HG02610 (cell line): Measurements from ENCODE around the gene AMT.
"Not testable (repeated sequence)": the region's sequence is repeated elsewhere in the genome, so short reads cannot be mapped to it uniquely, and the experiment has no call there.

Experiments used
- ATAC-seq: cut with Tn5 transposase; IDR thresholded peaks from one replicate; pipeline ENCODE4 v1.9.1; 2021; ENCODE audit warnings: mild to moderate bottlenecking, moderate library complexity; ENCODE audit not compliant: unreplicated experiment

Gene AMT

GRCh38 chr3:49391310-49391709 is 31.0 kb downstream of the AMT start:
- not testable (repeated sequence) for ATAC-seq

DNA sequence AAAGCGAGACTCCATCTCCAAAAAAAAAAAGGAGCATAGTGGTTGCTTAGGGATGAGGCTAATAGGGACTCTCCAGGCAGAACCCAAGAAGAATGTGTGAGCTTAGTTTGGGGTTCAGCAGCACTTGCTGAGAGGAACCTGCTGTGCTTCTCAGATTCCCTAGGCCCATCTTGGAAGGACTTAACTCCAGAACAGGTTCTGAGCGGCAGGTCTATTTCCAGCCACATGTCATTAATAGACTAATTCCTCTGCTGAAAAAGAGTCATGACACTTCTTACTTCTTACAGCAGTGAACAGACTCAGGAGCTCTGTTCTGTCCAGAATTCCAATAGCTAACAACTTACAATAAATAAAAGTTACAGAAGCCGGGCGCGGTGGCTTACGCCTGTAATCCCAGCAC is 33.0 kb downstream of the AMT start:
- no peak for ATAC-seq

- ATAC-seq = no peak
These were observed 33.9 kb downstream of the AMT start for GRCh38 chr3:49388289-49388820.

DNA sequence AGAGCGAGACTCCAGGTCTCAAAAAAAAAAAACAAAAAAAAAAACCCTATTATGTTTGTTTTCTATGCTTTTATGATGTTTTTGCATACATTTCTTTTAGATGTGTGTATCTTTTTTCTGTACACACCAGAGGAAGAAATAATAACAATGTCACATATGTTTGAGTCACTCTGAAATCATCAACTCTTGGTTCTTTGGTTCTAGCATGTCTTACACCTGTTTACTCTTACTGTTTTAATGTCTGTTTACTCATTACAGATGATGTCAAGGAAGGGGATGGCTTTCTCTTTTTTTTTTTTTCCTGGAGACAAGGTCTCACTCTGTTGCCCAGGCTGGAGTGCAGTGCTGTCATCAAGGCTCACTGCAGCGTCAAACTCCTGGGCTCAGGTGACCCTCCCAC is 34.6 kb downstream of the AMT start:
- no peak for ATAC-seq

DNA sequence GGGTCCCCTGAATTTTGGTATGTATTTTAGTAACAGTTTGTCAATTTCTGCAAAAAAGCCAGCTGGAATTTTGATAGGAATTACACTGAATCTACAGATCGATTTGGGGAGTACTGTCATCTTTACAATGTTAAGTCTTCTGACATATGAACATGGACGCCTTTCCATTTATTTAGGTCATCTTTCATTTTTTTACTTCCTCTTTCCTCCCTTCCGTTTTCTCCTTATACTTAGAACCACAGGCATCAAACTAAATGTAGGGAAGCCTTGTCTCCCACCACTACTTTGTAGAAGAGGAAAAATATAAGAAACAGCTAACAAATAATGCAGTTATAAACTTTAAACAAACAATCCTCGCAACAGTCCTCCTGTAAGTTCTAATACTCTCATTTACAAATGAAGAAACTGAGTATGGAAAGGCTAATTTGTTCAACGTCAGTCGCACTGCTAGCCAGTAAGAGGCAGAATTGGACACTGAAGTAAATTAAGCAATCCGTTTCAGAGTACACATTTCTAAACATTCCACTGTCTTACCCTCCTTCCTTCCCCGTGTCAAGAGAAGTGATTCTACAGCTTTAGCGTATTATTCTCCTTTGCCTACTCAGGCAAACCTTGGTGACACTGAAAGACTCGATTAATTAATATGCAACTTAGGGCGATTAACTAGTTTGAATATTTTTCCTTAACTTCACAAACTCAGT is 36.1 kb downstream of the AMT start:
- ATAC-seq = no peak

DNA sequence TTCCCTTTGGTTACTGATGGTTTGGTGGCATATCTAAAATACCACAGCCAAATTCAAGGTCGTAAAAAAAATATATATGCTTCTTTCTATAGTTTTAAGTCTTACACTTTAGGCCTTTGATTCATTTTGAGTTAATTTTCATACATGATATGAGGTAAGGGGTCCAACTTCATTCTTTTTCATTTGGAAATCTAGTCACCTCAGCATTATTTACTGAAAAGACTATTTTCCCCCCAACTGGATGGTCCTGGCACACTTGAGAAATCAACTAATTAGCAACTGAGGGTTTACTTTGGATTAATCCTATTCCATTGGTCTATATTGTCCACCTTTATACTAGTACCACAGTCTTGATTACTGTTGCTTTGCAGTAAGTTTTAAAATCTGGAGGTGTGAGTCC is 36.7 kb downstream of the AMT start:
- ATAC-seq = no peak

DNA sequence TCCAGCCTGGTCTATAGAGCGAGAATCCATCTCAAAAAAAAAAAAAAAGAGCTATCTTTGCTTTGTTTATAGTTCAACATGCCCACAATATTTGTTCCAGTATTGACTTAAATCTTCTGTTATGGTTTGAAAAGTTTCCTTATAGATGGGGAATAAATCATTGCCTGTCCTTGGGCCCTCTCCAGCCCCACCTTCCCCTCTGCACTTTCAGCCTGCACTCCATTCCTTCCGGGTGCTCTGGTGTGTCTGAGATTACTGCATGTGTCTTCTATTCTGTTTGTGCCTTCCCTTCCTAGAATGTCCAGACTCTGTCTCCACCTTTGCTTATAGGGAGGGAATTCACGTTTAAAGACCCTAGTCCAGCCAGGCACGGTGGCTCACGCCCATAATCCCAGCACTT is 38.9 kb downstream of the AMT start:
- ATAC-seq = no peak

DNA sequence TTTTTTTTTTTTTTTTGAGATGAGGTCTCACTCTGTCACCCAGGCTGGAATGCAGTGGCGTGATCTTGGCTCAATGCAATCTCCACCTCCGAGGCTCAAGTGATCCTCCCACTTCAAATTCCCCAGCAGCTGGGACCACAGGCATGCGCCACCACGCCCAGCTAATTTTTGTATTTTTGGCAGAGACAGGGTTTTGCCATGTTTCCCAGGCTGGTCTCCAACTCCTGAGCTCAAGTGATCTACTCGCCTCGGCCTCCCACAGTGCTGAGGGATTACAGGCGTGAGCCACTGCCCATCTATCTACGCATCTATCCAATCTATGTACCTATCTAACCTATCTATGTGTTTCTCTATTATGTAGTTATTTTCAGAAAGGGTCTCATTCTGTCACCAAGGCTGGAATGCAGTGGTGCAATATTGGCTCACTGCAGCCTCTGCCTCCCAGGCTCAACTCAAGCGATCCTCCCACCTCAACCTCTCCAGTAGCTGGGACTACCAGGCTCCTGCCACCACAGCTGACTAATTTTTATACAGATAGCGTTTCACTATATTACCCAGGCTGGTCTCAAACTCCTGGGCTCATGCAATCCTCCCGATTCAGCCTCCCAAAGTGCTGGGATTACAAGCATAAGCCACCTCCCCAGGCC is 43.9 kb downstream of the AMT start:
- no peak for ATAC-seq

DNA sequence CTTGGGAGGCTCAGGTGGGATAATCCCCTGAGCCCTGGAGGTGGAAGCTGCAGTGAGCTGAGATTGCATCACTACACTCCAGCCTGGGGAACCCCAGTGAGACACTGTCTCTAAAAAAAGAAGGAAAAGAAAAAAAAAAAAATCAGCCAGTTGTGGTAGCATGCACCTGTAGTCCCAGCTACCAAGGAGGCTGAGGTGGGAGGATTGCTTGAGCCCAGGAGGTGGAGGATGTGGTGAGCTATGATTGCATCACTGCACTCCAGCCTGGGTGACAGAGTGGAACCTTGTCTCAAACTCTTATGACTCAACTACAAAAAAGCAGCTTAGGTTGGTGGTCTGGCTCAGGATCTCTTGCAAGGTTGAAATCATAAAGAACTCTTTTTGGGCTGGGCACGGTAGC is 44.8 kb downstream of the AMT start:
- ATAC-seq = no peak

DNA sequence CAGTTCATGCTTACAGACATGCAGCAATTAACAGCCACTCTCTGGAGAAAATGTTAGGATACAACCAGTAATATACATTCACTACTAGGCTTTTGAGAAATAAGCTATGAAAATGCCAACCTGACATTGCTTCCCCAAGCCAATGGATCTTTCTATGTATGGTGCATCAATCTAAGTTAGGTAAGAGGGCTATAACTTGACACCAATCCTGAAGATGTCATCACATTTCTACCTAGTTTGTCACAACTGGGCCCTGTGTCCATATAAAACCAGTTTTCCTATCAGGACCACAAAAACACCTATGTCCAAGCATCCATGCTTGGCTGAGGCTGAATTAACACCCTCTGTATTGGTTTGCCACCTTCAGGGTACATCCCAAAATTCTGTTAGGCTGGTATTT is 50.3 kb downstream of the AMT start:
- no peak for ATAC-seq

DNA sequence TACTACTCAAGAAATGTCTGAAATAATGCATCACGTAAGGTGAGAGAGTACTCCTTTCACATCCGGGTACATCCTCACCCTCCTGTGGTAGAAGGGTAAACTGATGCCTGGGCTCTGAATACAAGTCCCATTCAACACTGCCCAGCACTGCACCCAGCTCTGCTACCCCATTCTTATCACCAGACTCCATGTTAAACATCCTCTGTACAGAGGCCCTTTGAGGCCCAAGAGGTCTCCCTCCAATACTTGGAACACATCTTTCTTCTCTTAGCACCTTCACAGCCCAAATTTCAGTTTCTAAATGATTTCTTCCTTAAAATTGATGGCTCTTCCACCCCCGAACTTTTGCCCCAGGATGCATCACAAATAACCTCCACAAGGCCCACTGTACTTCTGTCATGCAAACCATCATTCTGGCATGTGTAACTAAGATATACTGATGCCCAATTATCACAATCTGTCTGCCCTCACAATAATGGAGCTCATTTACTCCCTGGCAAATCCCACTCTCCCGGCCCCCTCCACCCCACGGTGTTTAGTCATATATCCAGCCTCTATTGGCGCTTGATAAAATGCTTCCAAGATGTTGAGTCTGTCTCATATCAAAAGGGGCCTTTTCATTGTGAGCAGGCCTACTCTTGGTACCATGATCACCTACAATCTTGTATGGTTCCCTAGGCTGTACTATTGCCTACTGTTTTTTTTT is 51.5 kb downstream of the AMT start:
- no peak for ATAC-seq
